ENCODE measurements around the gene CYP2W1. TPM values are rescaled to one million over a fixed set of nuclear protein-coding genes. Genes with fewer than 3 reads are reported as not detected.
"Not testable (repeated sequence)": the region's sequence is repeated elsewhere in the genome, so short reads cannot be mapped to it uniquely, and the experiment has no call there.

Gene CYP2W1
- total RNA-seq, 1 donor from 2014 or later, result not detected

- H3K4me3 Mint-ChIP-seq (ENCODE audit: unreplicated experiment); H3K27ac Mint-ChIP-seq (ENCODE audit: unreplicated experiment): not testable (repeated sequence)
Observed at GRCh38 chr7:1002445-1002844, 19.5 kb downstream of the CYP2W1 start.

GRCh38 chr7:1004018-1004852 lies 21.3 kb downstream of the CYP2W1 start:
- no peak for FAIRE-seq

More at GRCh38 chr7:1002445-1002844, 19.5 kb downstream of the CYP2W1 start:
- H3K36me3 Mint-ChIP-seq (ENCODE audit: low read depth, unreplicated experiment); H3K4me1 Mint-ChIP-seq (ENCODE audit: low read depth, unreplicated experiment); H3K4me3 ChIP-seq (ENCODE audit: insufficient read depth, low read depth, low read length); FAIRE-seq; H2AFZ ChIP-seq (ENCODE audit: low read depth, low read length); H3K4me1 ChIP-seq (ENCODE audit: insufficient read depth, low read length); DNase-seq (ENCODE audit: low read depth); H3K9me3 Mint-ChIP-seq (ENCODE audit: unreplicated experiment); H3K4me2 ChIP-seq (ENCODE audit: low read length); H3K79me2 ChIP-seq (ENCODE audit: insufficient read depth, low read length); H3K36me3 ChIP-seq (ENCODE audit: insufficient read depth, low read length); H3K27me3 ChIP-seq (ENCODE audit: insufficient read depth, low read length); H3K9me3 ChIP-seq (ENCODE audit: insufficient read depth, low read depth, low read length); H3K9ac ChIP-seq (ENCODE audit: low read length); H4K20me1 ChIP-seq (ENCODE audit: insufficient read depth, low read length); H3K27me3 Mint-ChIP-seq (ENCODE audit: low read depth, unreplicated experiment); H3K27ac ChIP-seq (ENCODE audit: low read depth, low read length): not testable (repeated sequence)

GRCh38 chr7:1005303-1005702 lies 22.3 kb downstream of the CYP2W1 start:
- no peaks in the 10 kb centered on the region for H3K79me2 ChIP-seq (ENCODE audit: insufficient read depth, low read length)
- TF ChIP-seq EZH2 (IDR thresholded peaks at IDR 0.05; ENCODE audit: insufficient read depth, low read length) (no peak), CTCF (IDR thresholded peaks at IDR 0.05; ENCODE audit: insufficient read depth, low read depth, low read length) (no peak)
- no peak overlapping the region for H3K27ac Mint-ChIP-seq (ENCODE audit: unreplicated experiment)
- no peak overlapping the region for H3K9ac ChIP-seq (ENCODE audit: low read length)
- no peaks in the 10 kb centered on the region for H3K27me3 ChIP-seq (ENCODE audit: insufficient read depth, low read length)
- no peak for FAIRE-seq
- peaks cover 18% of the 10 kb centered on the region for H4K20me1 ChIP-seq (ENCODE audit: insufficient read depth, low read length)
- H3K4me1 ChIP-seq (ENCODE audit: insufficient read depth, low read length), result no peaks in the 10 kb centered on the region
- no peaks in the 10 kb centered on the region for H3K9me3 ChIP-seq (ENCODE audit: insufficient read depth, low read depth, low read length)
- no peaks in the 10 kb centered on the region for H3K27me3 Mint-ChIP-seq (ENCODE audit: low read depth, unreplicated experiment)
- H3K4me2 ChIP-seq (ENCODE audit: low read length), result no peak overlapping the region
- no peak overlapping the region for H3K4me3 Mint-ChIP-seq (ENCODE audit: unreplicated experiment)
- no peak overlapping the region for H3K27ac ChIP-seq (ENCODE audit: low read depth, low read length)
- H3K36me3 ChIP-seq (ENCODE audit: insufficient read depth, low read length), result no peaks in the 10 kb centered on the region
- H3K4me1 Mint-ChIP-seq (ENCODE audit: low read depth, unreplicated experiment), result peaks cover 4% of the 10 kb centered on the region
- no peak overlapping the region for H3K4me3 ChIP-seq (ENCODE audit: insufficient read depth, low read depth, low read length)
- H3K36me3 Mint-ChIP-seq (ENCODE audit: low read depth, unreplicated experiment), result peaks cover 6% of the 10 kb centered on the region
- H3K9me3 Mint-ChIP-seq (ENCODE audit: unreplicated experiment), result no peaks in the 10 kb centered on the region
- DNase-seq (ENCODE audit: low read depth), result no peak
- H2AFZ ChIP-seq (ENCODE audit: low read depth, low read length), result no peak overlapping the region

More at GRCh38 chr7:1004018-1004852, 21.3 kb downstream of the CYP2W1 start:
- Histone ChIP-seq H3K36me3 (ENCODE audit: insufficient read depth, low read length) (no peaks in the 10 kb centered on the region), H2AFZ (ENCODE audit: low read depth, low read length) (no peak overlapping the region), H3K27me3 (ENCODE audit: insufficient read depth, low read length) (no peaks in the 10 kb centered on the region), H3K27ac (ENCODE audit: low read depth, low read length) (no peak overlapping the region), H3K4me2 (ENCODE audit: low read length) (no peak overlapping the region), H3K9ac (ENCODE audit: low read length) (no peak overlapping the region), H3K4me3 (ENCODE audit: insufficient read depth, low read depth, low read length) (no peak overlapping the region), H3K79me2 (ENCODE audit: insufficient read depth, low read length) (no peaks in the 10 kb centered on the region), H3K9me3 (ENCODE audit: insufficient read depth, low read depth, low read length) (no peaks in the 10 kb centered on the region), H4K20me1 (ENCODE audit: insufficient read depth, low read length) (peaks cover 16% of the 10 kb centered on the region), H3K4me1 (ENCODE audit: insufficient read depth, low read length) (no peaks in the 10 kb centered on the region)
- TF ChIP-seq CTCF (IDR thresholded peaks at IDR 0.05; ENCODE audit: insufficient read depth, low read depth, low read length) (no peak), EZH2 (IDR thresholded peaks at IDR 0.05; ENCODE audit: insufficient read depth, low read length) (no peak)
- no peak overlapping the region for H3K4me3 Mint-ChIP-seq (ENCODE audit: unreplicated experiment)
- no peak for DNase-seq (ENCODE audit: low read depth)
- peaks cover 6% of the 10 kb centered on the region for H3K4me1 Mint-ChIP-seq (ENCODE audit: low read depth, unreplicated experiment)
- H3K36me3 Mint-ChIP-seq (ENCODE audit: low read depth, unreplicated experiment), result peaks cover 6% of the 10 kb centered on the region
- no peaks in the 10 kb centered on the region for H3K27me3 Mint-ChIP-seq (ENCODE audit: low read depth, unreplicated experiment)
- no peaks in the 10 kb centered on the region for H3K9me3 Mint-ChIP-seq (ENCODE audit: unreplicated experiment)
- H3K27ac Mint-ChIP-seq (ENCODE audit: unreplicated experiment), result no peak overlapping the region
